ENCODE measurements around the gene FAM13A.

The FAM13A gene

GRCh38 chr4:88985088-88985773 is 71.8 kb downstream of the FAM13A start:
- Histone ChIP-seq H3K4me2 (no peak overlapping the region), H3K27me3 (no peaks in the 10 kb centered on the region), H3K4me3 (no peak overlapping the region), H3K9me3 (no peaks in the 10 kb centered on the region), H4K20me1 (no peaks in the 10 kb centered on the region), H3K27ac (no peak overlapping the region), H3K9ac (no peak overlapping the region), H3K4me1 (no peaks in the 10 kb centered on the region), H3K36me3 (no peaks in the 10 kb centered on the region)
- no peak for TF ChIP-seq Cebpa-rat (IDR thresholded peaks at IDR 0.05)

DNA sequence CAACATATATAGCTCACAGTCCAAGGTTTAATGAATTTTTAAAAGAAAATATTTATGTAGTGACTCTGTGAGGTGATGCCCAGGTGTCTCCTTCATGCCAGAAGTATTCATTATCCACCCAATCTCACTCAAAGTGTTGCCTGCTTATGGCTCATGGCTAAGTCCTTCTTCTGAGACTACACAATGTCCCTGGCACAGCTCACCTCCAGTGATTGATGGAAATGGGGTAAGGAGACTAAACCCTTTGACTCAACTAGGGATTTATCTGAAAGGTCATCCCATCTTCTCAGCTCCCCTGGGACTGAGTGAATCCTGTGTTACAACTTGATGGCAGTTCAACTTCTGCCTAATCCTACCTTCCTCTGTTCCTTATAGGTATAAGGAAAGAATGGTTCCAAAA is 74.2 kb downstream of the FAM13A start:
- no peaks in the 10 kb centered on the region for H3K27me3 ChIP-seq
- no peak overlapping the region for H3K4me3 ChIP-seq
- H3K36me3 ChIP-seq = no peaks in the 10 kb centered on the region
- no peaks in the 10 kb centered on the region for H3K4me1 ChIP-seq
- H3K27ac ChIP-seq = no peak overlapping the region
- H3K4me2 ChIP-seq = no peak overlapping the region
- H3K9me3 ChIP-seq = no peaks in the 10 kb centered on the region
- no peak for TF ChIP-seq Cebpa-rat (IDR thresholded peaks at IDR 0.05)
- H4K20me1 ChIP-seq = no peaks in the 10 kb centered on the region
- H3K9ac ChIP-seq = no peak overlapping the region

GRCh38 chr4:88981993-88982392 is 75.0 kb downstream of the FAM13A start:
- H3K4me2 ChIP-seq = no peak overlapping the region
- no peak overlapping the region for H3K4me3 ChIP-seq
- no peaks in the 10 kb centered on the region for H3K27me3 ChIP-seq
- H3K9me3 ChIP-seq = no peaks in the 10 kb centered on the region
- H3K36me3 ChIP-seq = no peaks in the 10 kb centered on the region
- TF ChIP-seq Cebpa-rat (IDR thresholded peaks at IDR 0.05) = no peak
- no peaks in the 10 kb centered on the region for H4K20me1 ChIP-seq
- no peak overlapping the region for H3K9ac ChIP-seq
- H3K27ac ChIP-seq = no peak overlapping the region
- H3K4me1 ChIP-seq = no peaks in the 10 kb centered on the region

DNA sequence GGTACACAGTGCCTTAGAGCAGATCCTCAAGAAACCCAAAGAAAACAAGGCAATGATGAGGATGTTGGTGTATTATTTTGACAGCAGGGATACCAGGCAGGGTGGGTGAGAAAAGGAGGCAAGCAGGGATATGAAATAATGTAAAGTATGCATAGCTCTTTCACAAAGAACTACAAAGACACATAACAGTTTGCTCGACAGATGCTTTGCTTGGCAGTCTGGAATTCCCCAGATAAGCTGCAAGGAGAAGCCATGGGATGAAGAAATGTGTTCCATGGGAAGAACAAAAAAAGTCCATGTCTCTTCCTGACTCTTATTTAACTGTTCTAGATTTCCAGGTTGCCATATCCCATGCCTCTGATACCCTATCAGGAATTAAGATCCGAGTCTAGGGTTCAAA is 75.4 kb downstream of the FAM13A start:
- H3K4me2 ChIP-seq = no peak overlapping the region
- no peak for TF ChIP-seq Cebpa-rat (IDR thresholded peaks at IDR 0.05)

GRCh38 chr4:88979276-88979675 is 77.7 kb downstream of the FAM13A start:
- TF ChIP-seq Cebpa-rat (IDR thresholded peaks at IDR 0.05) = no peak
- no peaks in the 10 kb centered on the region for H3K9me3 ChIP-seq
- no peaks in the 10 kb centered on the region for H3K27me3 ChIP-seq
- no peaks in the 10 kb centered on the region for H3K36me3 ChIP-seq
- H4K20me1 ChIP-seq = no peaks in the 10 kb centered on the region
- no peak overlapping the region for H3K4me3 ChIP-seq
- H3K4me2 ChIP-seq = no peak overlapping the region
- H3K27ac ChIP-seq = no peak overlapping the region
- H3K4me1 ChIP-seq = no peaks in the 10 kb centered on the region
- H3K9ac ChIP-seq = no peak overlapping the region

More for the DNA sequence above, 75.4 kb downstream of the FAM13A start:
- Histone ChIP-seq H4K20me1 (no peaks in the 10 kb centered on the region), H3K9me3 (no peaks in the 10 kb centered on the region), H3K4me3 (no peak overlapping the region), H3K27ac (no peak overlapping the region), H3K27me3 (no peaks in the 10 kb centered on the region), H3K36me3 (no peaks in the 10 kb centered on the region), H3K4me1 (no peaks in the 10 kb centered on the region), H3K9ac (no peak overlapping the region)

DNA sequence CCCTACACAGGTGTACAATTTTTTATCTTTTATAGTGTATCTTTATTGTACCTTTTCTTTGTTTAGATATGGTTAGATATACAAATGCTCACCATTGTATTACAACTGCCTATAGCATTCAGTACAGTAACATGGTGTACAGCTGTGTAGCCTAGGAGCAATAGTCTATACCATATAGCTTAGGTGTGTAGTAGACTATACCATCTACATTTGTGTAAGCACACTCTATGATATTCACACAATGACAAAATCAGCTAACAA is 80.3 kb downstream of the FAM13A start:
- no peaks in the 10 kb centered on the region for H3K4me1 ChIP-seq
- H3K4me3 ChIP-seq = no peak overlapping the region
- TF ChIP-seq Cebpa-rat (IDR thresholded peaks at IDR 0.05) = no peak
- no peak overlapping the region for H3K27ac ChIP-seq
- no peak overlapping the region for H3K4me2 ChIP-seq
- peaks cover 4% of the 10 kb centered on the region; the same call in 1 of the 2 replicates for H3K9me3 ChIP-seq
- H3K36me3 ChIP-seq = no peaks in the 10 kb centered on the region
- H3K27me3 ChIP-seq = no peaks in the 10 kb centered on the region
- H4K20me1 ChIP-seq = no peaks in the 10 kb centered on the region
- H3K9ac ChIP-seq = no peak overlapping the region

DNA sequence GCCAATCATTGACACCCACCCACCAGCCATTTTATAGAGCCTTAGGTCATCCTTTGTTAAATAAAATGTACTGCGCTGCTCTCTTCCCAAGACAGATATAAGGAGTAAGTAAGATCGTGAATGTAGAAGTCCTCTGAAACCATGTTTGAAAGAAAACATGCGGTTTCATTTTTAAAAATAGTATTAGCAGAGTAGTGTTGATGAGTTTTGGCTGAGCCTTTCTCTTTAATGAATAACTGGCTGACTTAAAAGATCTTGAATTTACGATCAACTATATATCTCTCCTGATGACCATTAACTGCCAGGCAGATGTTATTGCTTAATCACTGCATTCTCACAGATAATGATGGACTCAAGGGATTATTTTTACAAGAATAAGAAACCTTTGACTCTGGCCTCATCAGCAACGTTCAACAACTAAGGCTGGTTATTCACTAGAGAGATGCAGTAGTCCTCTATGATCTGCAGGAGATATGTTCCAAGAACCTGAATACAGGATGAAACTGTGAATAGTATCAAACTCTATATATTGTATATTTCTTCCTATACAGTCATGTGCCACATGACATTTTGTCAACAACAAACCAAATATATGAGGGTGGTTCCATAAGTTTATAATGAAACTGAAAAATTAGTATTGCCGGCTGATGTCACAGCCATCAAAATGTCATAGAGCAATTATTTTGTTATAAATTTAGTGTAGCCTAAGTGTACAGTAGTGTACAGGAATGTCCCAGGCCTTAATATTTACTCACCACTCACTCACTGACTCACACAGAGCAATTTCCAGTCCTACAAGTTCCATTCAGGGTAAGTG is 80.8 kb downstream of the FAM13A start:
- H3K27me3 ChIP-seq = no peaks in the 10 kb centered on the region
- peaks cover 4% of the 10 kb centered on the region; the same call in 1 of the 2 replicates for H3K9me3 ChIP-seq
- no peak overlapping the region for H3K4me2 ChIP-seq
- H3K9ac ChIP-seq = no peak overlapping the region
- no peaks in the 10 kb centered on the region for H4K20me1 ChIP-seq
- no peaks in the 10 kb centered on the region for H3K36me3 ChIP-seq
- no peaks in the 10 kb centered on the region for H3K4me1 ChIP-seq
- H3K27ac ChIP-seq = no peak overlapping the region
- TF ChIP-seq Cebpa-rat (IDR thresholded peaks at IDR 0.05) = no peak
- no peak overlapping the region for H3K4me3 ChIP-seq

- Histone ChIP-seq H3K4me3 (no peak overlapping the region), H4K20me1 (no peaks in the 10 kb centered on the region), H3K4me1 (no peaks in the 10 kb centered on the region), H3K36me3 (no peaks in the 10 kb centered on the region), H3K4me2 (no peak overlapping the region), H3K9me3 (peaks cover 4% of the 10 kb centered on the region; the same call in 1 of the 2 replicates), H3K9ac (no peak overlapping the region), H3K27ac (no peak overlapping the region), H3K27me3 (no peaks in the 10 kb centered on the region)
- no peak for TF ChIP-seq Cebpa-rat (IDR thresholded peaks at IDR 0.05)
These were observed 85.4 kb downstream of the FAM13A start for GRCh38 chr4:88971536-88971935.

- Histone ChIP-seq H3K27me3 (no peaks in the 10 kb centered on the region), H3K4me2 (no peak overlapping the region), H3K4me3 (no peak overlapping the region), H3K9ac (no peak overlapping the region), H4K20me1 (no peaks in the 10 kb centered on the region), H3K4me1 (no peaks in the 10 kb centered on the region), H3K27ac (no peak overlapping the region), H3K36me3 (no peaks in the 10 kb centered on the region), H3K9me3 (peaks cover 4% of the 10 kb centered on the region; the same call in 1 of the 2 replicates)
- no peak for TF ChIP-seq Cebpa-rat (IDR thresholded peaks at IDR 0.05)
These were observed 87.2 kb downstream of the FAM13A start for GRCh38 chr4:88969746-88970145.

DNA sequence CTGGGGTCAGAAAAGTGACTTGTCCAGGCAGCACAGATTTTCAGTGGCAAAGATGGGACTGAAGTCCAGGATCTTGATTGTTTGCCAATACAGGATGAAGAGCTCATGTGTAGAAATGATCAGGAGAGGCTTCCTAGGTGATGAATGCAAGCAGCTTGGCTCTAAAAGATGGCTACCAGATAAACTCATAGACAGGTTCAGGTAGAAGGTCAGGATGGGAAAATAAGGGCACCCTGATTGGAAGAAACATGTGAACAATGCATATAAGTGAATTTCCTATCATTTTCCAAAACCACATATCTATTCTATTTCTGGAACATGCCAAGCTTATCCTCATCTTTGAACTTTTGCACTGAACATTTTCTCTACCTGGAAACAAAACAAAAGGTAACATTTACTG is 87.7 kb downstream of the FAM13A start:
- TF ChIP-seq Cebpa-rat (IDR thresholded peaks at IDR 0.05) = no peak
- Histone ChIP-seq H3K27me3 (no peaks in the 10 kb centered on the region), H3K9me3 (peaks cover 4% of the 10 kb centered on the region; the same call in 1 of the 2 replicates), H3K4me3 (no peak overlapping the region), H3K4me1 (no peaks in the 10 kb centered on the region), H3K27ac (no peak overlapping the region), H3K9ac (no peak overlapping the region), H3K4me2 (no peak overlapping the region), H4K20me1 (no peaks in the 10 kb centered on the region), H3K36me3 (no peaks in the 10 kb centered on the region)

All from BLaER1 (cell line).